GM12878 (cell line): ENCODE data around the gene ZFR. TPM values are rescaled to one million over a fixed set of nuclear protein-coding genes. Genes with fewer than 3 reads are reported as not detected.

Source experiments
- ATAC-seq: fragments of 200-7000 bp; cut with Tn5 transposase; 3 replicates; pipeline ENCODE4 v1.9.1; 2020; ENCODE audit warnings: mild to moderate bottlenecking, moderate library complexity
- BruUV-seq: library from RNA; stranded (reverse); fragments of 400-500 nt; replicated peaks from 2 replicates; lab custom pipeline; 2021; lab: Mats Ljungman, UMichigan
- CTCF ChIA-PET: fragments of 300-600 bp; sonication (Branson Sonifier 250); formaldehyde crosslinking; extraction: SDS; loops from one replicate; lab custom pipeline; 2021; ENCODE audit warnings: inconsistent platforms; lab: Yijun Ruan, JAX
- POLR2A ChIA-PET: fragments of 350-600 bp; formaldehyde crosslinking; extraction: SDS; loops from one replicate; lab custom pipeline; 2021; ENCODE audit warnings: inconsistent platforms; lab: Charles Lee
- RAD21 ChIA-PET: fragments of 300-600 bp; sonication (Branson Sonifier 250); formaldehyde crosslinking; loops from one replicate; lab custom pipeline; 2023; ENCODE audit warnings: antibody characterized with exemption; ENCODE audit not compliant: unreplicated experiment; lab: Charles Lee
- SMC1A ChIA-PET: fragments of 300-600 bp; sonication (Branson Sonifier 250); formaldehyde crosslinking; loops from one replicate; lab custom pipeline; 2023; ENCODE audit not compliant: unreplicated experiment, uncharacterized antibody; lab: Charles Lee
- DNase-seq: peaks from one replicate; pipeline ENCODE4 v3.0.0-alpha.2; 2011; ENCODE audit warnings: low read depth, low spot score
- FAIRE-seq: peaks from 3 replicates; lab custom pipeline; 2011; peaks lifted over from hg19 to GRCh38; lab: Jason Lieb, UNC
- H2AFZ ChIP-seq: 2 replicates; pipeline ENCODE4 v1.6.0; 2011; ENCODE audit warnings: low read depth, low read length, control low read depth; ENCODE audit not compliant: control insufficient read depth
- H3K27ac ChIP-seq: 2 replicates; pipeline ENCODE4 v1.5.1; 2011; ENCODE audit warnings: control low read depth; ENCODE audit not compliant: control insufficient read depth, insufficient read depth
- H3K27me3 ChIP-seq, 2 experiments: replicated peaks in 1 of 2; 2 replicates each; pipeline versions ENCODE4 v1.6.0 to v1.6.1; 2011; ENCODE audit warnings: low read length in 1 of 2; ENCODE audit not compliant: control insufficient read depth in 2 of 2, insufficient read depth in 2 of 2
- H3K36me3 ChIP-seq, 2 experiments: 2 replicates each; pipeline ENCODE4 v1.5.1; 2011; ENCODE audit warnings: low read length in 1 of 2; ENCODE audit not compliant: control insufficient read depth in 2 of 2, insufficient read depth in 2 of 2
- H3K4me1 ChIP-seq: 2 replicates; pipeline ENCODE4 v1.6.1; 2011; ENCODE audit warnings: mild to moderate bottlenecking, low read length, moderate library complexity, mixed read lengths; ENCODE audit not compliant: control insufficient read depth, insufficient read depth
- H3K4me2 ChIP-seq: 2 replicates; pipeline ENCODE4 v1.6.0; 2011; ENCODE audit warnings: control low read depth; ENCODE audit not compliant: control insufficient read depth, insufficient read depth
- H3K4me3 ChIP-seq: fragments of 200-600 bp; sonication (generic); 2 replicates; pipeline ENCODE4 v1.5.1; 2016
- H3K79me2 ChIP-seq: 2 replicates; pipeline ENCODE4 v1.6.0; 2011; ENCODE audit warnings: low read length; ENCODE audit not compliant: control insufficient read depth, insufficient read depth
- H3K9ac ChIP-seq: 2 replicates; pipeline ENCODE4 v1.8.0; 2011; ENCODE audit warnings: low read length, control low read depth, mixed read lengths; ENCODE audit not compliant: control insufficient read depth, insufficient read depth
- H3K9me3 ChIP-seq: replicated peaks from 3 replicates; pipeline ENCODE4 v1.5.1; 2011; ENCODE audit warnings: mild to moderate bottlenecking, low read length; ENCODE audit not compliant: control insufficient read depth, insufficient read depth
- H4K20me1 ChIP-seq: 2 replicates; pipeline ENCODE4 v1.6.0; 2011; ENCODE audit not compliant: control insufficient read depth, insufficient read depth
- EED ChIP-seq: sonication (generic); IDR thresholded peaks from 2 replicates; pipeline ENCODE4 v1.6.1; 2016; ENCODE audit warnings: antibody characterized with exemption, low read depth
- EP300 ChIP-seq, 2 experiments: fragments of 150-350 bp in 1 of 2; IDR thresholded peaks; 2 replicates each; pipeline ENCODE4 v1.6.1; 2011 to 2012; ENCODE audit warnings: low read depth in 2 of 2, low read length in 2 of 2, borderline replicate concordance in 1 of 2, improper control_type of control experiment in 1 of 2, inconsistent platforms in 1 of 2; ENCODE audit not compliant: control insufficient read depth in 1 of 2
- GATAD2B ChIP-seq: fragments of 450-650 bp; conservative IDR thresholded peaks from 2 replicates; pipeline ENCODE4 v1.6.1; 2017; ENCODE audit warnings: low read depth, mild to moderate bottlenecking, moderate library complexity
- HCFC1 ChIP-seq: fragments of 150-350 bp; IDR thresholded peaks from 2 replicates; pipeline ENCODE4 v1.6.1; 2014; ENCODE audit warnings: low read length
- HDAC6 ChIP-seq: fragments of 200-600 bp; sonication (generic); IDR thresholded peaks from one replicate; pipeline ENCODE4 v1.8.0; 2017; ENCODE audit warnings: antibody characterized with exemption; ENCODE audit not compliant: unreplicated experiment
- HDGF ChIP-seq: fragments of 450-650 bp; IDR thresholded peaks from 2 replicates; pipeline ENCODE4 v1.6.1; 2016; ENCODE audit warnings: antibody characterized with exemption
- MEF2B ChIP-seq: fragments of 450-650 bp; IDR thresholded peaks from 2 replicates; pipeline ENCODE4 v1.6.1; 2018; ENCODE audit warnings: mild to moderate bottlenecking, moderate library complexity; ENCODE audit not compliant: partially characterized antibody, poor library complexity, severe bottlenecking
- MXI1 ChIP-seq: fragments of 150-350 bp; IDR thresholded peaks from 2 replicates; pipeline ENCODE4 v1.6.1; 2011; ENCODE audit warnings: low read depth, mild to moderate bottlenecking, inconsistent platforms, low read length, improper control_type of control experiment
- REST ChIP-seq: IDR thresholded peaks from 2 replicates; pipeline ENCODE4 v1.6.1; 2012; ENCODE audit warnings: mild to moderate bottlenecking, low read depth, low read length
- SIN3A ChIP-seq: IDR thresholded peaks from 2 replicates; pipeline ENCODE4 v1.6.1; 2012; ENCODE audit warnings: low read depth, low read length, improper control_type of control experiment
- SKIL ChIP-seq: fragments of 450-650 bp; IDR thresholded peaks from 2 replicates; pipeline ENCODE4 v1.6.1; 2017; ENCODE audit warnings: mild to moderate bottlenecking, low read depth, inconsistent platforms; ENCODE audit not compliant: poor library complexity, severe bottlenecking
- SMARCA5 ChIP-seq: fragments of 450-650 bp; IDR thresholded peaks from 2 replicates; pipeline ENCODE4 v1.6.1; 2017; ENCODE audit warnings: mild to moderate bottlenecking
- SRF ChIP-seq, 2 experiments: IDR thresholded peaks; 2 replicates each; pipeline ENCODE4 v1.6.1; 2011; ENCODE audit warnings: low read depth in 2 of 2, low read length in 2 of 2, mild to moderate bottlenecking in 1 of 2, moderate library complexity in 1 of 2
- ZNF24 ChIP-seq: fragments of 450-650 bp; IDR thresholded peaks from 2 replicates; pipeline ENCODE4 v1.6.1; 2017; ENCODE audit warnings: antibody characterized with exemption, mild to moderate bottlenecking
- WGBS: methylation state at CpG from one replicate; pipeline ENCODE4 v1.1.6; 2016; ENCODE audit warnings: low lambda C conversion rate; ENCODE audit not compliant: insufficient replicate concordance, insufficient coverage; ENCODE audit errors: missing lambda C conversion rate; 5-methylcytosine and 5-hydroxymethylcytosine counted together
- in situ Hi-C: fragments of 300-500 bp; cut with MboI; formaldehyde crosslinking; loops from 9 replicates; pipeline ENCODE4 v1.14.3; 2018; ENCODE audit warnings: mixed read lengths
- intact Hi-C: fragments of 100-400 bp; cut with micrococcal nuclease; formaldehyde crosslinking; loops from one replicate; pipeline ENCODE4 v1.14.2; 2022; ENCODE audit not compliant: unreplicated experiment
- polyA plus RNA-seq, 11 experiments: library from polyadenylated mRNA; depleted of rRNA in 4 of 11; unstranded in 6 of 11; stranded (reverse) in 5 of 11; fragments of >200 nt; fragmentation: Nextera tagmentation in 4 of 11; fragmentation: Illumina TruSeq in 1 of 11; extraction: Ambion mirVana in 4 of 11; extraction: Trizol in 1 of 11; gene quantifications; 1 replicate in 1 of 11; 2 replicates in 10 of 11; pipeline versions ENCODE4 v1.2.1 to v1.2.3, GENCODE V29; 2011 to 2016; ENCODE audit warnings: inconsistent platforms in 2 of 11, missing spikeins in 2 of 11, low read depth in 1 of 11
- total RNA-seq, 4 experiments: library from RNA; depleted of rRNA in 3 of 4; stranded (reverse); fragments of >200 nt in 3 of 4; fragmentation: Illumina TruSeq in 1 of 4; extraction: Trizol in 1 of 4; gene quantifications; 2 replicates each; pipeline versions ENCODE4 v1.2.1 to v1.2.3, GENCODE V29; 2013 to 2021
- TF ChIP-seq, protein P1 (sequence below): fragments of 450-650 bp; IDR thresholded peaks from 2 replicates; pipeline ENCODE4 v1.6.1; 2017; ENCODE audit warnings: low read depth, mild to moderate bottlenecking, moderate library complexity

ZFR gene
- total and polyA plus RNA-seq, 10 of the 15 experiments (the other 5 are each of a cell fraction or from before 2014, with no cell fraction given), result 33.7 to 90.6 (median 72.9) TPM

DNA sequence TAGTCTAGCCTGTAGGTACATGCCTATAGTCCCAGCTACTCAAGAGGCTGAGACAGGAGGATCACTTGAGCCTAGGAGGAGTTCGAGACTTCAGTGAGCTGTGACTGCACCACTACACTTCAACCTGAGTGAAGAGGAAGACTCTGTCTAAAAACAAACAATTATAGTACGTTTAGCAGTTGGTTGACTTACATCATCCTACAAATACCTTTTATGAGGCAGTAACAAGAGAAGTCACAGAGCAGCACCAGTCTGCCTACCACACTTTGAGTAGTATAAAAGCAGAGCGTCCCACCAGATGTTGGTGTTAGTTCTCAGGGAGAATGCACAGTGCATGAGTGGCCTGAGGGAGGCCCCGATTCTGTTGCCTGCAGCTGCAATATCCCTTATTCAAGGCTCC lies 16.1 kb downstream of the ZFR start:
- FAIRE-seq, result no peak
- Histone ChIP-seq H4K20me1 (no peaks in the 10 kb centered on the region), H3K4me3 (no peak overlapping the region), H3K27me3 (no peaks in the 10 kb centered on the region), H3K9ac (no peak overlapping the region), H3K27ac (no peak overlapping the region), H3K9me3 (peaks cover 5% of the 10 kb centered on the region), H3K36me3 (peaks cover 4 to 25% of the 10 kb centered on the region in 2 experiments), H3K79me2 (peaks cover 48% of the 10 kb centered on the region), H3K4me1 (no peaks in the 10 kb centered on the region), H3K4me2 (no peak overlapping the region), H2AFZ (no peak overlapping the region)
- RAD21 ChIA-PET, result no interaction called here
- in situ Hi-C loops, result no loop called here
- no peak for DNase-seq
- WGBS, result 82% methylated on average over 4 of the region's 4 CpGs
- intact Hi-C loops, result no loop called here
- BruUV-seq, result no TSS peak
- CTCF ChIA-PET, result no interaction called here
- POLR2A ChIA-PET, result interaction anchor here (0.6 kb wide), 1 partner anchor 168 kb away, joined by 4 read pairs; no protein-coding TSS in a partner anchor
- no peak for ATAC-seq
- SMC1A ChIA-PET, result interaction anchor here (1.0 to 1.2 kb wide), 2 partner anchors 25 to 61 kb away, joined by 3 read pairs; no protein-coding TSS in a partner anchor
- no peak for TF ChIP-seq REST
- no peak for TF ChIP-seq GATAD2B
- TF ChIP-seq EP300 (IDR thresholded peaks at IDR 0.05; ENCODE audit: borderline replicate concordance in 1 of 2, control insufficient read depth in 1 of 2, low read depth in 2 of 2, low read length in 2 of 2), result no peak
- TF ChIP-seq, protein P1, sequence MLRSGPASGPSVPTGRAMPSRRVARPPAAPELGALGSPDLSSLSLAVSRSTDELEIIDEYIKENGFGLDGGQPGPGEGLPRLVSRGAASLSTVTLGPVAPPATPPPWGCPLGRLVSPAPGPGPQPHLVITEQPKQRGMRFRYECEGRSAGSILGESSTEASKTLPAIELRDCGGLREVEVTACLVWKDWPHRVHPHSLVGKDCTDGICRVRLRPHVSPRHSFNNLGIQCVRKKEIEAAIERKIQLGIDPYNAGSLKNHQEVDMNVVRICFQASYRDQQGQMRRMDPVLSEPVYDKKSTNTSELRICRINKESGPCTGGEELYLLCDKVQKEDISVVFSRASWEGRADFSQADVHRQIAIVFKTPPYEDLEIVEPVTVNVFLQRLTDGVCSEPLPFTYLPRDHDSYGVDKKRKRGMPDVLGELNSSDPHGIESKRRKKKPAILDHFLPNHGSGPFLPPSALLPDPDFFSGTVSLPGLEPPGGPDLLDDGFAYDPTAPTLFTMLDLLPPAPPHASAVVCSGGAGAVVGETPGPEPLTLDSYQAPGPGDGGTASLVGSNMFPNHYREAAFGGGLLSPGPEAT, result no peak
- TF ChIP-seq SMARCA5, result no peak
- no peak for TF ChIP-seq SIN3A
- no peak for TF ChIP-seq HCFC1
- no peak for TF ChIP-seq SKIL
- no peak for TF ChIP-seq ZNF24
- TF ChIP-seq SRF (IDR thresholded peaks at IDR 0.05; ENCODE audit: low read depth in 2 of 2, low read length in 2 of 2), result no peak
- no peak for TF ChIP-seq MXI1
- no peak for TF ChIP-seq EED
- no peak for TF ChIP-seq HDAC6
- no peak for TF ChIP-seq MEF2B
- TF ChIP-seq HDGF, result no peak
